Kidney glomerular epithelial cell (primary cell): ENCODE results near the gene AQR.
"Not testable (repeated sequence)": the region's sequence is repeated elsewhere in the genome, so short reads cannot be mapped to it uniquely, and the experiment has no call there.

Experiments used
- DNase-seq: peaks from one replicate; lab custom pipeline; 2025; lab: John Stamatoyannopoulos, UW

Gene AQR

DNA sequence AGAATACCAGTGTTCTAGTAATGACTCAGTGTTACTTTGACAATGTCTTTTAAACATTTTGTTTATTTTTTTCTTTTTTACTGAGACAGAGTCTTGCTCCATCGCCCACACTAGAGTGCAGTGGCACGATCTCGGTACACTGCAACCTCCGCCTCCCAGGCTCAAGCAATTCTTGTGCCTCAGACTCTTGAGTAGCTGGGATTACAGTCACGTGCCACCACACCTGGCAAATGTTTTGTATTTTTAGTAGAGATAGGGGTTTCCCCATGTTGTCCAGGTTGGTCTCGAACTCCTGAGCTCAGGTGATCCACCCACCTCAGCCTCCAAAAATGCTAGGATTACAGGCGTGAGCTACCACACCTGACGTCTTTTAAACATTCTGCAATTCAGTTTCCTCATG lies 15.7 kb downstream of the AQR start:
- no peak for DNase-seq

DNA sequence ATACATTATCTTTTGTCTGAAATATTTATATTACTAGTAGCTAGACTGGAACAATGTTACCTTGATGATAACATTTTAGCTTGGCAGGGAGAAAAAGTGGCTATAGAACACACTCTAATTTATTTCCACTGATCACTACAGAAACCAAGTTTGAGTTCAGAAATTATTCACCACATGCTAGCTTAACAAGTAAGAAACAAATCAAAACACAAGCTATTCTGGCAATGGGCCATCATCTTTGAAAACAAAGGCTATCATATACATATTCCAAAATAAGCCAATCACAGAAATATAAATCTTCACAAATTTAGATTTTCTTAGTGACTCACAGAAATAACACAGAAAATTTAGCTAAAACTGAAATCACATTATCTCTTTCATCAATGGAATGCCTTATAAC lies 17.1 kb downstream of the AQR start:
- DNase-seq = no peak

DNA sequence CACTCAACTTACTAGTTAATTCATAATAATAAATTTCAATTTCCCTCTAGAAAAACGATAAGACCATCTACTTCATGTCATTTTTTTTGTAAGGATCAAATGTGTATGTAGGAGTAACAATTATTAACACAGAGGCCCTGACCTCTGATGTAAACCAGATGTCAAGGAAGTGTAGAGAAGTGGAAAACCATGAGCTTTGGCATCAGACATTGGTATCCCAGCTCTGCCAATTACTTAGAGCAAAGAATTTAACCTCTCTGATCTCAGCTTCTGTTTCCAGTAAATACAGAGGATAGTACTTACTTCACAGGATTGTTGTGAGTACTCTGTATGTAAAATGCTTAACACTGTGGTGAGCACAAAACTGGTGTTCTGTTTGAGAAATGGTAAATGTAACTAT lies 17.5 kb downstream of the AQR start:
- no peak for DNase-seq

DNA sequence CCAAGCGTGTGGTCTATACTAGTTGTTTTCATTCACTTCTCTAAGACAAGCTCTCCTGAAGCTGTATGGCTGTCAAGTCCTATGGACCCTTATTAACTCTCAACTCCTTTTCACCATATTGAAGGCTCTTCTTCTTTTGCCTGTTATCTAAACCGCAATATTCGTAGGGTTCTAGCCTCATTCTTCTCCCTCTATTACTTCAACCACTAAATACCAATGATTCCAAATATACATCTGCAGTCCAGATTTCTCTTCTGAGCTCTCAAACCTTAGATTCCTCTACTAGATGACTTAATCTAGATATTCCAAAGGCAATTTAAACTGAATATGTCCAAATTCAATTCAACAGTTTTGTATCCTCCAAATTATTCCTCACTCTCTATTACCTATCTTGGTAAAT lies 24.6 kb downstream of the AQR start:
- DNase-seq = no peak

DNA sequence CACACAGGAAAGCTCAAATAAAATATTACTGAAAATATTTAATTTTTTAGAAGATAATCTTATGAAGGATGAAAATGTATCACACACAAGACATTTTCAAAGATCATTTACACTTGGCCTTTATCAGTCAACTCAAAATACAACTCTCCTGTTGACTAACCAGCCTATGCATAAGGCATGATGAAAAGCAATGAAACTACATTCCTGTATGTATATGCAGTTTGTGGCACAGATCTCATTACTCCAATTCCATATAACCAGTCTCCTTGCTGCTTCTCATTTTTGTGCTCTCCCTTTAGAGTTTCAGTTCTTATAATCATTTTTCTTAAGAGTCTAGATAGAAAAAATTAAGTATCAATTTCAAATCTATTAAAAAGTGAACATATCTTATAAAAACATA lies 25.8 kb downstream of the AQR start:
- no peak for DNase-seq

DNA sequence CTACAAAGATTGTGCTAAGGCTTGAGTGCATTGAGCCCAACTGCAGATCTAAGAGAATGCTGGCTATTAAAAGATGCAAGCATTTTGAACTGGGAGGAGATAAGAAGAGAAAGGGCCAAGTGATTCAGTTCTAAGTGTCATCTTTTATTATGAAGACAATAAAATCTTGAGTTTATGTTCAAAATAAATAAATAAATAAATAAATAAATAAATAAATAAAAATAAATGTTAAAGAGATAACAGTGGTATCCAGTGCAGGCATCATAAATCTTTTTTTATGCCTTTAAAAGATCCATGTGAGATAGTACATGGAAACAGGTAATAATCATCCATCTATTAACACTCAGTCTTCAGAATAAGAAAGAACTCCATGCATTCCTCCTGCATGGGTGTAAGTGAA lies 26.3 kb downstream of the AQR start:
- not testable (repeated sequence) for DNase-seq

DNA sequence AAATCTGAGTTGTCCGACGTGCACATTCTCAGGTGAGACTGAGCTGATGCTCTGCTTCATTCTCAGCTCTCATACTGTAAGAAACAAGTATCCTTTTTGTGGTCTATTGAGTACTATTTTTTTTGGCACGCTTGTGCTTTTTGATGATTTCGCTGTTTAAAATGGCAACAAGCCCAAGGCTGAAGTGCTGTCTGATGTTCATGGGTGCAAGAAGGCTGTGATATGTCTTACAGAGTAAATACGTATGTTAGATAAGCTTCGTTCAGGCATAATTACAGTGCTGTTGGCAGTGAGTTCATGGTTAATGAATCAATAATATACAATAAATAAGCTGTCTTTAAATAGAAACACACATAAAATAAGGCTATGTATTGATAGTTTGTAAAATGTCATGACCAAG lies 27.2 kb downstream of the AQR start:
- peak; percentile 63 for DNase-seq

DNA sequence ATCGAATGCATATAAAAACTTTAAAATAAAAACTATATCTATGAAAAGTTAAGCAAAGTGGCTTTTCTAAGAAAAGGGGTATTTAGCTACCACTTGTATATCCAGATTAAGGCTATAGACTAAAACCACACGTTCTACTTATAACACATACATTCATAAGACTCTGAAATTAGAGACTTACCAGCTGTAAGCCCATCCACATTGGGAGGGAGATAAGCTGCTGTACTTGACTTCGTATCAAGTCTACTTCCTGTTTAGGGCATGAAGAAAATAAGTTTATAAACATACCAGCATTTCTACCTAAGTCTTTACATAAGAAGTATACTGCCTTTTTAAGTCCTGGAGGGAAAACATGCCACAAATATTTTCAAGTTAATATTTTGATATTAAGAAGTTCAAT lies 27.7 kb downstream of the AQR start:
- DNase-seq = no peak

DNA sequence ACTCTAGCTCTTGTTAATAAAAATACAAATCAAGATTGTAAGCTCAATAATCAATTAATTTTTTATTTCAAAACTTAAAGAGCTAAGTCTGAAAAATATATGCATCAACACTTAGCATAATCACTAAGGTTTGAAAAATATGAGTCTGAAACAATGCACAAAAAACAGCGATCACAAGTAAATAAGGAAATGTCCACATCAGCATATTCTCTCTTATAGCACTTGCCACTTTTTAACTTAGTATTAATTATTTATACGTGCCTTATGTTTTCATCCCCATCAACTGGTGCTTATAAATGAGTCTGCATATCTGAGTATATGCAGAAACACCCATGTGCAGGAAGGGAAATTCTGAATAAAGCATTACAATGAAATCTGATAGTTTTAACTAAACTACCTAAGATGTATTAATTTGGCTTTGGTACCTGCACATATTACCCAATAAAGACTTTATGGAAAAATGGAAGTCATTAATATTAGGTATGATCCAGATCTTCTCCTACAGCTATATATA lies 28.3 kb downstream of the AQR start:
- no peak for DNase-seq

DNA sequence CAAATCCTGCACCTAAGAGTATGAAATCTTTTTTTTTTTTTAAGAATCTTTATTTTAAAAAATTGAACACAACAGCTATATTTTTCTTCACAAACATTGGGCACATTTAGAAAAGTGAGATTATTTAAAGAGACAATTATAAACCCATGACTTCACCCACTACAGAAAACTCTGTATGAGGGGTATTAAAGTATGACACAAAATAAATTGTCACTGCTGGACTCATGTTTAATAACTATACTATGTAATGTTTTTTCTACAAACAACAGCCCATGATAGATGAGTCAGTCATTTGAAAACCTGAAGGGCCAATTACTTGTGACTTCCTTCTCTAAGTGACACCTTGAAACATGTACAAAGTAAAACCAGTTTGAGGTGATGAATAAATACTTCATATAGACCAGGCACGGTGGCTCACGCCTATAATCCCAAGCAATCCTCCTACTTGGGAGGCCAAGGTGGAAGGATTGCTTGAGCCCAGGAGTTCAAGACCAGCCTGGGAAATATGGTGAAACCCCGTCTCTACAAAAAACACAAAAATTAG lies 36.0 kb downstream of the AQR start:
- DNase-seq = no peak

DNA sequence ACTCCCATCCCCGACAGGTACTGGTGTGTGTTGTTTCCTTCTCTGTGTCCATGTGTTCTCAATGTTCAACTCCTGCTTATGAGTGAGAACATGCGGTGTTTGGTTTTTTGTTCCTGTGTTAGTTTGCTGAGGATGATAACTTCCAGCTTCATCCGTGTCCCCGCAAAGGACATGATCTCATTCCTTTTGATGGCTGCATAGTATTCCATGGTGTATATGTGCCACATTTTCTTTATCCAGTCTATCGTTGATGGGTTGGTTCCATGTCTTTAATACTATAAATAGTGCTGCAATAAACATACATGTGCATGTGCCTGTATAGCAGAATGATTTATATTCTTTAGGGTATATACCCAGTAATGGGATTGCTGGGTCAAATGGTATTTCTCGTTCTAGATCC lies 41.2 kb downstream of the AQR start:
- not testable (repeated sequence) for DNase-seq

DNA sequence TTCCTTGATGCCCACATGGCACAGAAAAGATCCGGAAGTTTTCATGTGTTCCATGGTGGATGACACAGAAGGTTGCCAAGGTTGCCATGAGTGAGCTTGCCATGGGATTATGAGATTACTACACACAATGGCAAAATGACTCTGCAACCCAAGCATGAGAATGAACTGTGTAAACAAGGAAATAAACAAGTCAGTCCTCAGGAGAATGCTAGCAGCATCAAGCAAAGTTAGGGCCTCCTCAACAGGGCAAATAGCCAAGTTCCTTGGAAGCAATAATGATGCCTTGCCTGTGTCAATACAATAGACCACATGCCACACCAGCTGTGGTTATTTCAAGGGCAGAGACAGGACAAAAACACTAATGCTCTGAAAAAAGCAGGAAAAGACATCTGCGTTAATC lies 41.8 kb downstream of the AQR start:
- no peak for DNase-seq

DNA sequence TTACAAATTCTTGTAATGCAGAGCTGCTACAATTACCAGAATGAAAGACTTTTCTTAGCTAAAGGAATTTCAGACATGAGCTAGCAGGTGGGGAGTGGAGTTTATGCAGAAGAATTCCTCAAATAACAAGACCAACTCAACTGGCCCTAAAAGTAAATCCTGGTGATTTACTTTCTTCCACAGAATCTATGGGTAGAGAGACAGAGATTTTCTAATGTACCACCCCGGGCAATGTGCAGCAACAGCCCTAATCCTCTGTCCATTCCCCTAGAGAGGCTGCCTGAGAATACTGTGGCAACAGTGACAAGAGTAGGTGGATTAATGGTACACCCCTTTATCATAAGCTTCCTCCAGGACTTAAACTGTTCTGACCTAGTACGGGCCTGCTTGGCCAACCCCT lies 55.2 kb downstream of the AQR start:
- no peak for DNase-seq

DNA sequence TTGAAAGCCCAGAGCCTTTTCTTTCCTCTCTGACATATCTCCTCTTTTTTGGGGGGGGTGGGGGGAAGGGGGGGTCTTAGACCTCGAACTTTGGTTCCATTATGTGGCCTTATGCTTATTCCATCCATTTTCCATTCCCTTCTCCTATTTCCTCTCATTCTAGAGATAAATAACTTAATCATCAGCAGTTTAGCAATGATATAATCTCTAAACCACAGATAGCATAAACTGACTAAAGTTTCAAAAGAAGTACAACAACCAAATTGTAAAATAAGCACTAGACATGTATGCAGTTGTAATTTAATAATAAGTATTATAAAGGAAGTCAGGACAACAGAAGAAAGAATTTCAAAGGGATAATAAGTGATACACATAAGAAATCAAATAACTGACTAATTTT lies 64.5 kb downstream of the AQR start:
- no peak for DNase-seq

DNA sequence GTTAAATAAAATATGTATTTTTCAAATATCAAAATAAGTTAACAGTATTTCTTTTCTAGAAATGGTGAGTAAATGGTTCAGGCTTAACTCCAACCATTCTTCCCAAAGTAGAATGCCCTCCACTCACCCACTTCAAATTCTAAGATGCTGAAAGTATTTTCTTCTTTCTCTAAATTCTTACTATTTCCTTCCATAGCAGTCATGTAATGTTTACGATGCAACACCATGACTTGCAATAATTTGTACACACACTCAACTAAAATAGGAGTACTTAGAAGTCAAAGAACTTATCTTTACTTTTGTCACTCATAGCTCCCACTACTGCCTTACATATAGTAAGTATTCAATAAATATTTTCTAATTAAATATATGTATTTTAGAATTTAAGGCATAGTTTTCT lies 65.0 kb downstream of the AQR start:
- no peak for DNase-seq

DNA sequence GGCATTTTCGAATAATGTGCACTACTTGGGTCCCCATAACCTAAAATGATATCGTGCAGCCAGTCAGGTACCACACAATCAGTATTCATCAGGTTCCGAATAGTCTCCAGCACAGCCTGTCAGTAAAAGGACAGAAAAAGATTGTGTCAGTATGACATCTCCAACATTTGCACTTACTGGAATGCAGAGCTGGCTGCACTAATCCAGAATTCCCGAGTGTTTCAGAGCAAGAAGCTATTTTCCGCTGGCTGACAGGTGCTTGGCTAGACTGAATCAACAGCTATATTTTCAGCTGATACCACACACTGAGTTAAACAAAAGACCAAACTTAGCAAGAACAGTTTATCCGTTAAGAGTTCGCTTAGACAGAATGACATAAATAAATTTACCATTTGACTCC lies 68.8 kb downstream of the AQR start:
- DNase-seq = no peak

DNA sequence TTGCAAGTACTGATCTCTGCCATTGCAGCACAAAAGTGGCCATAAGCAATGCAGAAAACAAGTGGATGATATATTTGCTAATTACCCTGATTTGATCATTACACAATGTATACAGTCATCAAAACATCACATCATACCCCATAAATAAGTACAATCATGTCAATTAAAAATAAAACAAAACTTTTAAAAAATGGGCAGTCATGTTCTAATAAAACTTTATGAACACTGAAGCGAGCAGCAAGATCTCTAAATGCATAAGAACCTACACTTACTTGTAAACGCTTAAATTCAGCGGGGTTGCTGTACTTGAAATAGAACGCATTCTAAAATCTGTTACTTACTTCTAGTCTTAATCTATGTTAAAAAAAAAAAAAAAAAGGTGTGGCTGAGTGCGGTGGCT lies 73.4 kb downstream of the AQR start:
- no peak for DNase-seq

DNA sequence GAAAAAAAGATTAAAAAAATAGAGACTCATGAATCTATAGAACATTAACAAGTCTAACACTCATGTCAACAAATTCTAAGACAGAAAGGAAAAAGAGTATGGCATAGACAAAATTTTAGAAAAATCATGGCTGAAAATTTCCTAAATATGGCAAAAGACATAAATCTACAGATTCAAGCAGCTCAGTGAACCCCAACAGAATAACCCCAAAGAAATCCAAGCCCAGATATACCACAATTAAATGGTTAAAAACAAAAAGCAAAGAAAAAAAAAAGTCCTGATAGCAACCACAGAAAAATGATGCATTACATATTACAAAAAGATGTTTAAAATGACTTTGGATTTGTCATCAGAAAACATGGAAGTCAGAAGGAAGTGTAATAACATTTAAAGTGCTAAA lies 75.6 kb downstream of the AQR start:
- DNase-seq = no peak

DNA sequence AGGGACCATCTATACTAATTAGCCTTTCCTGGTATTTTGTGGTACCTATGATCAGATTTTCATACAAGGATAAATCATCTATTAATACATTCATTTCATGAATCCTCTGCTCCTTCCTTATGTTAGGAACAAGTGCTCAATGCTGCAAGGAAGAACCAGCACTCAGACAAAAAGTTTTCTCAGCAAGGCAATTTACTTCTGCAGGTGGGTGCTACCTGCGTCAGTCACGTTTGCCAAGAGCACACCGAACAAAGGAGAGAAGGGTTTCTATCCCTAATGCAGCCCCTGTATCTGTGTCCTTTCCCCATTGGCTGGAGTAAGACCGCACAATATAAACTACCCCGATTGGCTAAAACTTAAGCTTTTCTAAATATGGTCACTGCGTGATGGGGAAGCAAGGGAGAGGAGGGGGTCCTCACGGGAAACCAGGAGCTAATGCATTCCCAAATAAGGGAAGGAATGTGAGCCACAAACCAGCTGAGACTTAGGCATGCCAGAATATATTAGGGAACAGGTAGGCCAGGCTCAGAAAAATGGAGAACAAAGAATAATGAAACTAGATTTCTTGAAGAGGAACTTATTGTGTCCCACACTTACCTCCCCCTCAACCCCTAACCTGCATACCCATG lies 76.5 kb downstream of the AQR start:
- DNase-seq = no peak

DNA sequence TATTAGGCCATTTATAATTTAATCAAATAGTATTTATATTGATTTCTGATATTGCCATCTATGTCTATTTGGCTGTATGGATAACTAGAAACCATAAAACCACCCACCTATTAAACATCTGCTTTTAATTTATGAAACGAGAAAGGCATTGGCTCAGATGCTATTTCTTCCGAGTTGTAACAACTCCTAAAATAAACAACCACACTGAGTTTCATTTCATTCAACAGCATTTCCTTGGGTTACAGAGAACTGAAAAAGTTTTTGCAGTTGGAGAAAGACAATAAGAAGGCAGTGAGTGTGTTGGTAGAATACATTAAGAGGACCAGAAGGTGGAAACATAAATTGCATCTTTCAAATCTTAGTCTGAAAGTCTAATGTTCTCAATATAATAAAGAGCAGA lies 79.1 kb downstream of the AQR start:
- no peak for DNase-seq

DNA sequence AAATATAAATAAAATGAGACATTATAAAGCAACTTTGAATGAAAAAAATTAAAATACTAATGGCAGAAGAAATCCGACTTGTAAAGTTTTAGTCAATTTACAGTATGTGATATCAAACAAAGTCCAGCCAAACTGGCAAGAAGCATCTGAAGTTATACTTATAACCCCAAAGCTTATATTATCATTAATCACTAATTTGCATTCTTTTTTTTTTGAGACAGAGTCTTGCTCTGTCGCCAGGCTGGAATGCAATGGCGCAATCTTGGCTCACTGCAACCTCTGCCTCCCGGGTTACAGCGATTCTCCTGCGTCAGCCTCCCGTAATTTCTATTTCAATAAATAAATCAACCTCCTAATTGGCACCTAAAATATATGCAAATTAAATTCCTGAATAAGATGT lies 80.1 kb downstream of the AQR start:
- DNase-seq = no peak

DNA sequence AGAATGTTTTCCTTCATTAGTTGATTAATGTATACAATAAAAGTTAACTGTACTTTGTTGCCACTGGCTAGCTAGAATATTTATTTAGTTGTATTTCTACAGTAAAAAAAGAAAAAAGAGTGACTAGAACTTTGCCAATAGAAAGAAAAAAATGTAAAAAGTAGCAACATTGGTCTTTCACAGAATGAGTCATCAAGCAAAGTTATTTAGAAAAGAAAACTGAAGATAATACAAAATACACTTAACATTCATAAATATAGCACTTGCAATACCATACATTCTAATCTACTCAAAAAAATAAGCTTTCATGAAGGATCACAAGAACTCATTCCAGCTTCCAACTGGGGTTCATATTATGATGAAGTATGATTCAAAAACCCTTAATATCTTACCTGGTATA lies 83.4 kb downstream of the AQR start:
- DNase-seq = no peak

DNA sequence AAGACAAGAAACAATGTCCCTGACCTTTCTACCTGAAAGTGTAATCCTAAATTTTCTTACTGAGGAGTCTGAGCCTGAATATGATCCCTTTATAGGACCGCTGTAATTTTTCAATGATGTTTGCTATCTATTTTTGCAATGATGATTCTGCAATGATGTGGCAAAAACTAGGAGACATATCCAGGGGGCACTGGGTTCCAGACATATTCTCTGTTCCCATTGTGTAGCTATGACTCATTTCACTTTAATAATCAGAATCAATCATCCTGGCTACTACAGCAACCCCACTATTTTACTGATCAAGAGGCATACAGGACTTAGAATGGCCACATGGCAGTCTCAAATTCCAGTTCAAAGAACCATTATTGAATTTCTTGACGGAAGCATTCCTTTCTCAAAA lies 85.9 kb downstream of the AQR start:
- DNase-seq = no peak

DNA sequence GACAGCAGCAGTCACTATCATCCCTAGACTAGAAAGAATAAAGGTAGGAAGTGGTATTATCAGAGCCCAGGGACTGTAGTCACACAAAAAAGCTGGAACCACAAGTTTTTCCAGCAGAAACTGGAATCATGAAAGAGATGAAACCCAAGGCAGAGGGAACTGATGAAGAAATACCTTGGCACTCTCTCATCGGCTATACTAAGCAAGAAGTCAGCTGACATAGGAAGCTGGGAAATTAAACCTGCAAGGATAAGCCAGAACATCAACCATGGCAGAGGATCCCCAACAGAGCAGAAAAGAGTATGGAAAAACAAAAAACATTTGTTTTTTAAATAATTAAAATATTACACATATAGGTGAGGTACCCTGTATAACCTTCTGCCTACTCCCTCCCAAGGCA lies 86.5 kb downstream of the AQR start:
- no peak for DNase-seq
